ENCODE data around the gene NOCT.
A peak's percentile ranks its signal among the peaks of the same experiment; 100 is the strongest.
"Not testable (repeated sequence)": the region's sequence is repeated elsewhere in the genome, so short reads cannot be mapped to it uniquely, and the experiment has no call there.

The NOCT gene, protein sequence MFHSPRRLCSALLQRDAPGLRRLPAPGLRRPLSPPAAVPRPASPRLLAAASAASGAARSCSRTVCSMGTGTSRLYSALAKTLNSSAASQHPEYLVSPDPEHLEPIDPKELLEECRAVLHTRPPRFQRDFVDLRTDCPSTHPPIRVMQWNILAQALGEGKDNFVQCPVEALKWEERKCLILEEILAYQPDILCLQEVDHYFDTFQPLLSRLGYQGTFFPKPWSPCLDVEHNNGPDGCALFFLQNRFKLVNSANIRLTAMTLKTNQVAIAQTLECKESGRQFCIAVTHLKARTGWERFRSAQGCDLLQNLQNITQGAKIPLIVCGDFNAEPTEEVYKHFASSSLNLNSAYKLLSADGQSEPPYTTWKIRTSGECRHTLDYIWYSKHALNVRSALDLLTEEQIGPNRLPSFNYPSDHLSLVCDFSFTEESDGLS

GRCh38 chr4:139015269-139015947, at the start of gene NOCT:
NOCT (plus strand) TSS chr4:139015781; CDS start chr4:139015982, 201 bp downstream.
- DNase-seq (ENCODE audit: low read depth in 2 of 2): peak; percentile 79 to 89

GRCh38 chr4:138967313-138967712, 48.3 kb upstream of the NOCT start:
- DNase-seq (ENCODE audit: low read depth in 2 of 2): no peak

GRCh38 chr4:138972956-138973801, 42.4 kb upstream of the NOCT start:
- no peak for DNase-seq (ENCODE audit: low read depth in 2 of 2)

GRCh38 chr4:138975225-138975624, 40.4 kb upstream of the NOCT start:
- DNase-seq (ENCODE audit: low read depth in 2 of 2): no peak

- no peak for DNase-seq (ENCODE audit: low read depth in 2 of 2)
These were observed 39.1 kb upstream of the NOCT start for GRCh38 chr4:138976526-138976925.

- DNase-seq (ENCODE audit: low read depth in 2 of 2): no peak
These were observed 38.1 kb upstream of the NOCT start for GRCh38 chr4:138977524-138977923.

GRCh38 chr4:138978028-138978585, 37.5 kb upstream of the NOCT start:
- DNase-seq (ENCODE audit: low read depth in 2 of 2): no peak

GRCh38 chr4:138978600-138978999, 37.0 kb upstream of the NOCT start:
- no peak for DNase-seq (ENCODE audit: low read depth in 2 of 2)

DNA sequence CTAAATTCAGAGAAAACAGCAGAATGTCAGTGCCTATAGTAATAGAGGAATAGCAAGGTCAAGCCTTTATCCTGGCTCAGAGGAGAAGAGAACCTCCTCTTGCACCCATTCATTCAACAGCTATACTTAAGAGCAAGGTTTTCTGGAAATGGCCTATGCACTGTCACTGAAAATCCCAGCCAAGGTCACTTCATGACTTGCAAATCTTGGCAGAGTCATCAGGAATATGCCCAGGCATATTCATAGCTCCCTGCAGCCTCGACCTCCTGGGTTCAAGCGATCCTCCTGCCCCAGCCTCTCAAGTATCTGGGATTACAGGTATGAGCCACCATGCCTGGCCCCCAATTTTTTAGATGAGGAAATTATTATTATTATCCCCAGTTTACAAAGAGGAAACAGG, 35.8 kb upstream of the NOCT start:
- no peak for DNase-seq (ENCODE audit: low read depth in 2 of 2)

DNA sequence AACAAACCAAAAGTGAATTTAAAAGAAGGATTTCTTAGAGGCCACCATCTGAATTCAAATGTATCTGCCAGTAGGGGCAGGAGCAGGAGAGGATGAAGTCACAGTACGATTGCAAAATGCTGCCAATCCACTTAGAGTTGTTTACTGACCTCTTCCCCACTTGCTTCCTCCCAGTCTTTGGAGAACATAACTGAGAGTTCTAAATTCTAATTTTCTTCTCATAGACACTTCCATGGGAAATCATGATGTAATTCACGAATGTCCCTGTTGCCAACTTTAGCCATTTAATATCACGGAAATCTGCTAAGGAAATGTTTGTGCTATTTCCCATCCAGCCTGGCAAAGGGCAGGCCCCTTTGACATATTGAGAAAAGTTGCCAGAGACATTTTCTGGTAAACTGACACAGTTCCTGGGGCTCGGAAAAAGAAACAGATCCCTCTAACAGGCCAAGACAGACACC, 33.6 kb upstream of the NOCT start:
- DNase-seq (ENCODE audit: low read depth in 2 of 2): no peak

GRCh38 chr4:138982754-138983153, 32.8 kb upstream of the NOCT start:
- no peak for DNase-seq (ENCODE audit: low read depth in 2 of 2)

DNA sequence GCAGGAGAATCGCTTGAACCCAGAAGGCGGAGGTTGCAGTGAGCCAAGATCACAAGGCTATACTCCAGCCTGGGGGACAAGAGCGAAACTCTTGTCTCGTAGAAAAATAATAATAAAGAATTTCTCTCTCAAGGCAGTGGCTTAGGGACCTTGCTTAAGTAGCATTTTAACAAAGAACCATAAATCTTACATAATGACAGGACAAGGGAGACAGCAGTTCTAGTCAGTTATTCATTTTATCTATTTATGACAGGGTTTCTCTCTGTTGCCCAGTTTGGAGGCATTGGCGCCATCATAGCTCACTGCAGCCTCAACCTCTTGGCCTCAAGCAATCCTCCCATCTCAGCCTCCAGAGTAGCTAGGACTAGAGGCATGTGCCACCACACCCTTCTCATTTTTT, 31.9 kb upstream of the NOCT start:
- DNase-seq (ENCODE audit: low read depth in 2 of 2): no peak

- DNase-seq (ENCODE audit: low read depth in 2 of 2): no peak
These were observed 30.9 kb upstream of the NOCT start for GRCh38 chr4:138984647-138985046.

DNA sequence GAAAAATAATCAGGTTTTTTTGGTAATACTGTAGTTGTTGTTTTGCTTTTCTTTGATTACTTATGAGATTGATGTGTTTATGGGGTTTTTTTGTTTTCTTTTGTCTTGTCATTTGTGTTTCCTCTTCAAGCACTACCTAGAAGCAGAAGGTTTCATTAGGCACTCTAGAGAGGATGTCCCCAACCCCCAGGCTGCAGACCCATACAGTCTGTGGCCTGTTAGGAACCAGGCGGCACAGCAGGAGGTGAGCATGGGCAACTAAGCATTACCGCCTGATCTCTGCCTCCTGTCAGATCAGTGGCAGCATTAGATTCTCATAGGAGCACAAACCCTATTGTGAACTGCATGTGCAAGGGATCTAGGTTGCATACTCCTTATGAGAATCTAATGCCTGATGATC, 22.9 kb upstream of the NOCT start:
- DNase-seq (ENCODE audit: low read depth in 2 of 2): no peak

DNA sequence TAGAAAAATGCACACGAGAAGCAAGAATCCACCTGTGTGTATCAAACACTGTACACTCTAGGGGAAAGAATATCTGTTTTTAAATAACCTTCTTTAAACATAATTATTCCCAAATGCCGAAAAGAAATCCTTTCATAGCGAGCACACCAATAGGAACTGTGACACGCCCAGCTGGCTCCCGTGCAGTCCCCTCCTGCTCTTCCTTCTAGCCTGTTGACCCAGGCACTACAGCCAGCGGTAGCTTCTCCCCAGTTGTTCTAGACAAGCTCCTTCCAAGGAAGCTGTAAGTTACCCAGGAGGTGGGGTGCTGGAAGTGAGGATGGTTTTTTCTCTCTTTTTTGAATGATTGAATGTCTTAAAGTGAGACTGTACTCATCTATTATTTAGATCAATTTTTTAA, 19.5 kb upstream of the NOCT start:
- no peak for DNase-seq (ENCODE audit: low read depth in 2 of 2)

DNA sequence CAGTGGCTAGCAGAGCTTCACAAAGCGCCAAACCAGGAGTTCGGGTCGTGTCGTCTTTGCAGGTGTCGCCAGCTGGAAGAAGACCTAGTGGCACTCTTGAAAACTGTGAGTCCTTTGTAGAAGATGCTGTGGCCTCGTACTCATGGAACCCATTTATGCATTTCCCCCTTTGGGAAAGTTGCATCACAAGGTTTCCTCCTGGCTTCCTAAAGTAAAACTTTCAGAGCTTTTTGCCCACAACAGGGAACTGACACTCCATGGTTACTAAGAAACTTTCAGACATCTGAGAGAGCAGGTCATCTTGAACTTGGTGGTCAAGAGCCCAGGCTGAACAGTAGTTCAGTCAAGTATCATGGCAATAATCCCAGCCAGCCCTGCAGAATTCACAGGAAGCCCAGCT, 15.9 kb upstream of the NOCT start:
- DNase-seq (ENCODE audit: low read depth in 2 of 2): no peak

DNA sequence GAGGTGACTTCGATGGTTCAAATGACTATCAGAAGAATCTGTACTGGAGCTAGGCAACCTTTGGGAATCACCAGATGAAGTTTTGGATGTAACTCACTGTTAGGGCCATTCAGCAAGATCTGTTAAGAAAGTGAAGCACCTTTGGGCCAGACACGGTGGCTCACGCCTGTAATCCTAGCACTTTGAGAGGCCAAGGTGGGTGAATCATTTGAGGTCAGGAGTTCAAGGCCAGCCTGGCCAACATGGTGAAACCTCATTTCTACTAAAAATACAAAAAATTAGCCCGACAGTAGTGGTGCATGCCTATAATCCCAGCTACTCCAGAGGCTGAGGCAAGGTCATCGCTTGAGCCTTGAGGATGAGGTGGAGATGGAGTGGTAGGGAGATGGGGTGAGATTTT, 15.4 kb upstream of the NOCT start:
- not testable (repeated sequence) for DNase-seq (ENCODE audit: low read depth in 2 of 2)

DNA sequence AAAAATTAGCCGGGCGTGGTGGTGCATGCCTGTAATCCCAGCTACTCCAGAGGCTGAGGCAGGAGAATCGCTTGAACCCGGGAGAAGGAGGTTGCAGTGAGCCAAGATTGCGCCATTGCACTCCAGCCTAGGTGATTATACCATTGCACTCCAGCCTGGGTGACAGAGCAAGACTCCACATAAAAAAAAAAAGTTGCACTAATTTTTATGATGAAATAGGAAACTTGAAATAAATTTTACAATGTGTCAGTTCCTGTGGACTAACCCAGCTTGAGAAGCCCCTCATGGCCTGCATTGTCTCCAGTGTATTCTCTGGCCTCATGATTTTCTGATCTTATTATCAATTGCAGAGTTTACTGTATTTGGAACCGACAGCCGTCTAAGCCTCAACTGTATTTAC, 14.2 kb upstream of the NOCT start:
- not testable (repeated sequence) for DNase-seq (ENCODE audit: low read depth in 2 of 2)

- DNase-seq (ENCODE audit: low read depth in 2 of 2): not testable (repeated sequence)
These were observed 11.9 kb upstream of the NOCT start for GRCh38 chr4:139003668-139004067.

- no peak for DNase-seq (ENCODE audit: low read depth in 2 of 2)
These were observed 9.8 kb upstream of the NOCT start for GRCh38 chr4:139005774-139006173.

GRCh38 chr4:139007640-139008039, 7.9 kb upstream of the NOCT start:
- no peak for DNase-seq (ENCODE audit: low read depth in 2 of 2)

- not testable (repeated sequence) for DNase-seq (ENCODE audit: low read depth in 2 of 2)
These were observed 7.3 kb upstream of the NOCT start for GRCh38 chr4:139008278-139008677.

Measured in activated CD8-positive, alpha-beta memory T cell treated with anti-CD3 and anti-CD28 coated beads for 4 hours (primary cell).